DMS114 treated with DMSO at 0.1 percent for 48 hours (cell line): Measurements from ENCODE around the gene CMIP.
"Not testable (repeated sequence)": the region's sequence is repeated elsewhere in the genome, so short reads cannot be mapped to it uniquely, and the experiment has no call there.

ENCODE experiments used
- DNase-seq: peaks from one replicate; lab custom pipeline; 2025; ENCODE audit not compliant: unreplicated experiment; lab: John Stamatoyannopoulos, UW

The CMIP gene

DNA sequence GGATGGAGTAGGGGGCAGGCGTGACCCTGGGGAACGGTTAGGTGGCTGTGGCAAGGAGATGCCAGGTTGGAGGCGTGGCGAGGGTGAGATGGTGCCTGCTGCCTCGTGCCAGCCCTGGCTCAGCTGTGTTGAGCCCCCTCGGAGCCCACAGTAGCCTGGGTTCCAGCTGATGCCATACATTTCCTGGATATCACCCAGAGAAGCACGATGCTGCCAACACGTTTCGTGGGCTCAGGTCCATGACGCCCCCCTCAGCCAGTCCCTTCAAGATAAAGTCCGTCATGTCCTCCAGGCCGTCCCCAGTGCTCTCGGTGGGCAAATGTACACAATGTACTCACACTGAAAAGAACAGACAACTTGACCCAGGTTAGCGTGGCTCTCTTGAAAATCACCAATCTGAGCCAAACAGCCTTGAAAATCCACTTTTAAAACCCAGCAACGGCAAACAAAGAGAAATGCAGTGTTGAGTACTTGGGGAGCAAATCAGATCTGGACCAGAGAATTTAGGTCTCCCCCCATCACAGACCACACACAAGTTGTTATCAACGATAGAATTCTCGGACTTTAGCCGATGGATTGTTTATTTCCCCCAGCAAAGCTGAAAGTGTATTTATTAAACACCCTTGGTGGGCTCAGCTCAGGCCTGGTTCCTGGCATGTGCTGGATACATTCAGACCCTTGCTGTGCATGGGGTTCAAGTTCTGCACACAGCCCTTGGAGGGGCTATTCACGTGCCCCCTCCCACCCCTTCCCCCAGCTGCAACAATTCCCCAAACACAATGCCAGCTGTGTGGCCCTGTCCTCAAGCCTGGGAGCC, 231.7 kb downstream of the CMIP start:
- no peak for DNase-seq

DNA sequence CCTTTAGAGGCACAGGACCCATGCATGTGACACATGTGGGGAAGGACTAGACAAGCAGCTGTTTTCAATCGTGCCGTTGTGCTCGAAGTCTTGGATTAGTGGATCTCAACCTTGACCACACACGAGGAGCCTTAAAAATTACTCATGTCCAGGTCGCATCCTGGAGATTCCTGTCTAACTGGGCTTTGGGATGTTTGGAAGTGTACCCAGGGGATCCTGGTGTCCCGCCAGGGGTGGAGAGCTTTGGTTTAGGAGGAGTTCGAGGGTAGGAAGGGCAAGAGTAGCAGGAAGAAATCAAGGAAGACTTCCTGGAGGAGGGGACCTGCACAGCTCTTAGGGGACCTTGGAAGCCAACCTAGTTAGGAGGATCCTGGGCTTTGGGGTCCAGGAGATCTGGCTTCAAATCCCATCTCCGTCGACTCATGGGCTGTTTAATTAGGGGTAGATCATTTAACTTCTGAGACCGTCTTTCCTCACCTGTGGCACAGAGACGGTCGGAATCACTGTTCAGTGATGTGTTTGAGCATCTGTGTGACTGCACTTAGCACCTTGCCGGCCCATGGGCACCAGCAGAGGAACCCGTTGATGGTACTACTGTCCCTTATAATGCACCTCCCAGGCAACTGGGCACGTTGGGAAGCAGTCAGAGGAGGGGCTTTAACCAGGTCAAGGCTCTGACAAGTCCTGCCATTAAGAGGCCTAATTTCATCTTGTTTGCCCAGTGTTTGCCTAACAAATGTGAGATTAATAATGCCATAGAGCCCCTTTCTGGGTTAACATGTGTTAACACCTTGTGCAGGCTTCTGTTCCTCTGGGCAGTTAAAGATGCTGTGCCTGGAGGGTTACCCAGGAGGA, 232.5 kb downstream of the CMIP start:
- DNase-seq, result no peak

- no peak for DNase-seq
Measured at GRCh38 chr16:81678326-81679095, 233.9 kb downstream of the CMIP start.

GRCh38 chr16:81679721-81680430, 235.3 kb downstream of the CMIP start:
- DNase-seq, result no peak

GRCh38 chr16:81680444-81681275, 236.1 kb downstream of the CMIP start:
- DNase-seq, result no peak

DNA sequence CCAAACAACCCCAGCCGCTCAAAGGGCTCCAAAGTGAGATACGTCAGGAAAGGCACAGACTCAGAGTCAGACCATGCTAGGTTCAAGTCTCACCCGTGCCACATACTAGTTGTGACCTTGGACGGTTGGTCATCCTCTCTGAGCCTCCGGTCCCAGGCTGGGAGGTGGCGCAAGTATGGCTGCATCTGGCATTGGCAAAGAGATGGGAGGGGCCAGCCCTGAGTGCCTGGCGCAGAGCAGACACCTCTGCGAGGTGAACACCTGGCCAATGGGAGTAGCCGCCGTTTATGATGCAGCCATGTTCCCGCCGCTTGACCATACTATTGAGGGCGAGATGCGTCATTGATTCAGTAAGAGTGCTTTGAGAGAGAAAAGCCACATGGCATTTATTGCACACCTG, 236.7 kb downstream of the CMIP start:
- DNase-seq, result no peak

- no peak for DNase-seq
Measured at GRCh38 chr16:81684242-81684837, 239.7 kb downstream of the CMIP start.

DNA sequence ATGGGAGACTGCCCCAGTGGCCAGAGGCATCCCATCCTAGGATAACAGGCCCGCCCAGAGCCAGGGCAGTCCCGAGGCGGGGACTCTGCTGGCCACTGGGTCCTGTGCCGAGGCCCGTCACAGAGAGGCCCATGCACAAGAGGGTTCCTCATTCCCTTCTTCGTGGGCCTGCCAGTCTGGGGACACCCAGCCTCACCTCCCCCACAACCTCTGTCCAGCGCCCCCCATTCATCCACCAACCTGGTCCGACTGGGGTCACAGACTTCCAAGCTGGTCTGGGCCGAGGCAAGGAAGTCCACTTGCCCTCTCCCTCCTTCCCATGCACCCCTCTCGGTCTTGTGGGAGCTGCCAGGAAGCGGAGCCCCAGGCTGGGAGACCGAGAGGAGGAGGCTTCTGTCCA, 240.3 kb downstream of the CMIP start:
- no peak for DNase-seq

DNA sequence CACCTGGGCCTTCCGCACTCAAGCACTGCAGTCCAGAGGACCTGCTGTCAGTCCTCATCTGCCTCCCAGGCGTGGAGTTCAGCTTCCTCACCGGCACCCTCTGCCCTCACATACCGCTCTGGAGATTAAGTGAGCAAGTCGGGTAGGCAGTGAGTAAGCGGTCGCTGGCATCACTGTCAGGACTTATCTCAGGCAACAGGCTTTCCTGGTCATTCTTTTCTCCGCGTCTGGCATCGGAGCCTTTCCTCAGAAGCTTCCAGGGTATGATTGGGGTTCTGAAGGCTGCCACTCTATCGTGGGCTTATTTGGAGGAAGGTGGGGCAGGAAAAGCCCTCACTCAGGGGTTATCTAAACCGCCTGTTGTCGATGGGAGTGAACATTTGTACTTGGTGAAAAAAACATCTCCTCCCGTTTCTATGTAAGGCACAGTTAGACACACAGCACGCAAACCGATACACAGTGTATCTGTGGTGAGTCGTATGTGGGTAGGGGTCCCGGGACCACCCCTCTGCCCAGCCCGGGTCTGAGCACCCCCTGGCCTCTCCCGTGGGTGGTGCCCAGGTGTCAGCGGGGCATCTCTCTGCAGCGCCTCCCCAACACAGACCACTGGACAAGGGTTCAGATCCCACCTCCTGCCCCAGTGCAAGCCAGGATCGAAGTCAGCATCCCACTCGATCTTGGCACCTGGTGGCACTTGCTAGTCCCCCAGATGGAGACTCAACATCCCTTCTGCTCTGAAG, 242.0 kb downstream of the CMIP start:
- no peak for DNase-seq

GRCh38 chr16:81687131-81687456, 242.5 kb downstream of the CMIP start:
- no peak for DNase-seq

- DNase-seq, result no peak
Measured at GRCh38 chr16:81688182-81688581, 243.6 kb downstream of the CMIP start.

DNA sequence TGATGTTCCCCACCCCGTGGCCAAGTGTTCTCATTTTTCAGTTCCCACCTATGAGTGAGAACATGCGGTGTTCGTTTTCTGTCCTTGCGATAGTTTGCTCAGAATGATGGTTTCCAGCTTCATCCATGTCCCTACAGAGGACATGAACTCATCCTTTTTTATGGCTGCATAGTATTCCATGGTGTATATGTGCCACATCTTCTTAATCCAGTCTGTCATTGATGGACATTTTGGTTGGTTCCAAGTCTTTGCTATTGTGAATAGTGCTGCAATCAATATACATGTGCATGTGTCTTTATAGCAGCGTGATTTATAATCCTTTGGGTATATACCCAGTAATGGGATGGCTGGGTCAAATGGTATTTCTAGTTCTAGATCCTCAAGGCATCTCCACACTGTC, 244.2 kb downstream of the CMIP start:
- not testable (repeated sequence) for DNase-seq

- DNase-seq, result no peak
Measured at GRCh38 chr16:81692021-81692420, 247.4 kb downstream of the CMIP start.

DNA sequence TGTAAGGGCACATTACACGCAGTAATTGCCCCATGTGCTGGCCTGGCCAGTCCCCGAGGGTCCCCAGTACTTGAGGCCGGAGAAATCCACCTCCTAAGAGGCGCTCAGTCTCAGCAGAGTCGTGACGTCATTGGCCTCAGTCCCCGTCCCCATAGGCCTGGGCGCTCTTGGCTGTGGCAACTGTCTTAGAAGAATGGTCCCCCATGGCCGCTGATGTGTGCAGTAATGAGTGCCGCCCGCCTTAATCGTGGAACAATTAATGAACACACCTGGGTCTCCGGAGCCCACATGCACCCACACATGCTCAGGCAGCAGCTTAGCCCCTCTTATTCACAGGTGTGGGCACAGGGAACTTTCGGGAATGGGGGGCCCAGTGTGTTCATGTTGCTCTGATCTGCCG, 248.0 kb downstream of the CMIP start:
- DNase-seq, result no peak

DNA sequence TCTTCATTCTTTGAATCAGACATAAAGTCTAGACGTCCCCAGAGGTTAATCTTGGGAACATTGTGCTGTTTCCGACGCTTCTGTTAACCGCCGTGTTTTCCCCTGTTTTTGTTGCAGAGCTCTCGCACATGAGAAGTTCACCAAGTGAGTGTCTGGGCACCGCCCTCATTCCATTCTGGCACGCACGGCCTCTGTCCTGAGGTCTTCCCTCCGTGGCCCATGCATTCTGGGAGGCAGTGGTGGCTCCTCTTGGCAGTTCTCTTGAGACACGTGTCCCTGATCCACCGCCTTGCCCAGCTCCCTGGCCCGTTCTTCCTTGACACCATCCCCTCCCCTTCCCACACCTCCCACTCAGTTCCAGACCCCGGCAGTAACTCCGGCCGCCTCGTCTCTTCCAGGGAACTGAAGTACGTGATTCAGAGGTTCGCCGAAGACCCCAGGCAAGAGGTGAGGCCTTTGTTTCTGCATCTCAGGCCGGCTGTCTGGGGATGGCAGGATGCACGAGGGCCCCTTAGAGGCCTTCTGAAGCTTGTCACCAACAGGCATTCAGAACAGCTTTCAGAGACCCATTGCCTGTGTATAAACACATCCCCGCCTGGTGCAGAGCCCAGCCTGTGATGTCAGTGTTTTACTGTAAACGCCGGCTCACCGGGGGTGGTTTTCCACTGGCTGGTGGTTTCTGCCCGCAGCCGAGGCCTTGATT, 248.6 kb downstream of the CMIP start:
- no peak for DNase-seq

- no peak for DNase-seq
Measured at GRCh38 chr16:81693744-81694303, 249.2 kb downstream of the CMIP start.

- no peak for DNase-seq
Measured at GRCh38 chr16:81694494-81695280, 250.1 kb downstream of the CMIP start.
